Activated CD4-positive, alpha-beta T cell treated with anti-CD3 and anti-CD28 coated beads for 36 hours (primary cell): ENCODE data around the gene MCEMP1. TPM values are rescaled to one million over a fixed set of nuclear protein-coding genes. Genes with fewer than 3 reads are reported as not detected.

Experiments used
- ATAC-seq: fragments of 200-7000 bp; cut with Tn5 transposase; one replicate; pipeline ENCODE4 v1.10.0; 2021; ENCODE audit warnings: mild to moderate bottlenecking, moderate library complexity
- CTCF ChIA-PET: fragments of 350-600 bp; sonication (Branson Sonifier 250); formaldehyde crosslinking; loops from one replicate; lab custom pipeline; 2021; ENCODE audit warnings: antibody characterized with exemption; lab: Charles Lee
- POLR2A ChIA-PET: fragments of 350-600 bp; sonication (Branson Sonifier 250); formaldehyde crosslinking; loops from one replicate; lab custom pipeline; 2021; ENCODE audit warnings: antibody characterized with exemption, inconsistent platforms; lab: Charles Lee
- DNase-seq: peaks from one replicate; pipeline ENCODE4 v3.0.0-alpha.2; 2020
- H3K27ac Mint-ChIP-seq: one replicate; pipeline ENCODE4 v1.8.0; 2021; ENCODE audit warnings: mixed read lengths
- H3K27me3 Mint-ChIP-seq: one replicate; pipeline ENCODE4 v1.8.0; 2021; ENCODE audit warnings: mixed read lengths
- H3K36me3 Mint-ChIP-seq: one replicate; pipeline ENCODE4 v1.8.0; 2021; ENCODE audit warnings: low read depth, mixed read lengths
- H3K4me1 Mint-ChIP-seq: one replicate; pipeline ENCODE4 v1.8.0; 2021; ENCODE audit warnings: mixed read lengths
- H3K4me3 Mint-ChIP-seq: one replicate; pipeline ENCODE4 v1.8.0; 2021; ENCODE audit warnings: mild to moderate bottlenecking, moderate library complexity, mixed read lengths
- H3K9me3 Mint-ChIP-seq: one replicate; pipeline ENCODE4 v1.8.0; 2021; ENCODE audit warnings: low read depth, mixed read lengths
- intact Hi-C, 2 experiments: fragments of 100-400 bp; cut with DNase I in 1 of 2; cut with micrococcal nuclease in 1 of 2; formaldehyde crosslinking; loops; one replicate each; pipeline versions ENCODE4 v1.14.2 to v1.15.1; 2022 to 2024; cut with DNase I, micrococcal nuclease
- total RNA-seq, 2 experiments: library from RNA; stranded (reverse); gene quantifications; one replicate each; pipeline ENCODE4 v1.2.3, GENCODE V29; 2021

MCEMP1 gene
- total RNA-seq, 2 experiments from 2014 or later, result not detected

DNA sequence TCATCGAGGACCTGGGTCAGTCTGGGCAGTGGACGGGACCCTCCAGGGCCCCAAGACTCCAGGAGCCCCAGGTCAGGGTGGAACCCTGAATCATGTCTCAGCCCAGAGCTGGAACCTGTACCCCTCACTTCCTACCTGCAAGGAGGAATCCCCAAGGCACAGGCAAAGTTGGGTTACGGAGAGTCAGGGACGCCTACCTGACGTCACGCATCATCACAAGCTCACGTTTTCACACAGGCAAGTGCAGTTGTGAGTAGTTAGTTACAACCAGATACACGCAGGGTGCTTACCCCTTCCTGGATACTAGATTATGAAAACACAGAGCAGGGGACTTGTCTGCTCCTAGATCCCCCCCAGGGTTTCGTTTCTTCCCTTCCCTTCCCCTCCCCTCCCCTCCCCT is 6.1 kb upstream of the MCEMP1 start:
- ATAC-seq, result no peak
- CTCF ChIA-PET, result interaction anchor here (0.5 to 1.4 kb wide), 4 partner anchors 8 to 249 kb away, joined by 3 to 4 read pairs (median 3); partner anchors contain the start of gene TRAPPC5

DNA sequence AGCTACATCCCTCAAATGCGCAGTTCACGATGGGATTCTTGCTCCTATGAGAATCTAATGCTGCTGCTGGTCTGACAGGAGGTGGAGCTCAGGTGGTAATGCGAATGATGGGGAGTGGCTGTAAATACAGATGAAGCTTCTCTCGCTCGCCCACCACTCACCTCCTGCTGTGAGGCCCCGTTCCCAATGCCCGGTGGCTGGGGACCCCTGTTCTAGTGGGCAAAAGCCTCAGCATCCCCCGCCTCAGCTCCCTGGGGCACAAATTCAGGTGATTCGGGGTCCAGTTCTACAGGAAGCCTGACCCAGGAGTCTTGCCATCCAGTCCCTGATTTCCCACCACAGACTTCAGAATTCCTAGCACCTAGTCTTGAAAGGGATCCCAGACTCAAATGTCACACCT is 4.4 kb upstream of the MCEMP1 start:
- POLR2A ChIA-PET, result interaction anchor here (0.7 kb wide), 1 partner anchor 14 kb away, joined by 3 read pairs; no protein-coding TSS in a partner anchor
- Mint-ChIP-seq H3K9me3 (no peaks in the 10 kb centered on the region), H3K4me3 (no peak overlapping the region), H3K36me3 (no peaks in the 10 kb centered on the region), H3K4me1 (peaks cover 32% of the 10 kb centered on the region), H3K27ac (no peak overlapping the region), H3K27me3 (peaks cover 35% of the 10 kb centered on the region)
- ATAC-seq (no peak), DNase-seq (no peak)
- CTCF ChIA-PET, result no interaction called here
- intact Hi-C loops, result no loop called here

More for the DNA sequence above, 6.1 kb upstream of the MCEMP1 start:
- Mint-ChIP-seq H3K27ac (no peak overlapping the region), H3K27me3 (peaks cover 30% of the 10 kb centered on the region), H3K4me3 (peak overlapping the region; percentile 11), H3K4me1 (peaks cover 15% of the 10 kb centered on the region), H3K9me3 (no peaks in the 10 kb centered on the region), H3K36me3 (no peaks in the 10 kb centered on the region)
- POLR2A ChIA-PET, result no interaction called here
- no peak for DNase-seq
- intact Hi-C loops, result no loop called here

DNA sequence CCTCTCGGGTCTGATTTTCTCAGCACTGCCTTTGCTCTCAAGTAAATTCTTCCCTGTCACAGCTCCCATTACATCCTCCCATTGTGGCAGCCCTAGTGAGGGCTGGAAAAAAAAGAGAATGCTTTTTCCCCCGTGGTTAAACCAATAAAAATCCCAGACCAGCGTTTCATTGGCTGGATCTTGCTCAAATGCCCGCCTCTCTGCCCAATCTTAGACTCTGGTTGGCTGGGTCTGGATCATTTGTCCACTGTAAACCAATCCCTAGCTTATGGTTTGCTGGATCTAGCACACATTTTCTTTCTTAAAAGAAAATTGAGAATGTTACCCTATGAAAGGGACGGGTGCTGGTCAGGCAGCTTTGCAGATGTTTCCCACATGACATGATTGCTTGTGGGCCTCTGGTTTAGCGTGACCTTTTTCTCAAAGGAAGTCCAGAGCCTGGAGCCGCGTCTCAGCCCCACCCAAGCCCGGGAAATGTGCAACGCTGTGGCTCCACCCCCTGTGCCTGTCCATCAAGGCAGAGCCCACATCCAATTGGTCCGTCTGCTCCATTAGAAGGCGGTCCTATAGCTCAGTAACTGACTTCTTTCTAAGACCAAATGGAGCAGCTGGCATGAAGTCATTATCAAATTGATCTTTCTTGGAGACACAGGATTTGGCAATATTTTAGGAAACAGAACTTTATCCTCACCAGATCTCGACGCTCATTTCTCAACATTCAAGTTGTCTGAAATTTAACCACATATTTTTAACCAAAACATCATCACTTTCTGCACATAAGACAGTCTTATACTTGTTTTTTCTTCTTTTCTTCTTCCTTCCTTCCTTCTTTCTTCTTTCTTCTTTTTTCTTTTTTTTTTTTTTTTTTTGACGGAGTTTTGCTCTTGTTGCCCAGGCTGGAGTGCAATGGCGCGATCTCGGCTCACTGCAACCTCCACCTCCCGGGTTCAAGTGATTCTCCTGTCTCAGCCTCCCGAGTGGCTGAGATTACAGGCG is 2.6 kb upstream of the MCEMP1 start:
- DNase-seq (peak; percentile 63), ATAC-seq (peak; percentile 51)
- H3K4me1 Mint-ChIP-seq, result peaks cover 43% of the 10 kb centered on the region
- H3K27me3 Mint-ChIP-seq, result peaks cover 42% of the 10 kb centered on the region
- no peak overlapping the region for H3K27ac Mint-ChIP-seq
- ChIA-PET CTCF (interaction anchor here (0.6 to 1.2 kb wide), 4 partner anchors 16 to 224 kb away, joined by 3 read pairs; no protein-coding TSS in a partner anchor), POLR2A (interaction anchor here (0.6 kb wide), 1 partner anchor 201 kb away, joined by 14 read pairs; no protein-coding TSS in a partner anchor)
- intact Hi-C loops, result no loop called here
- no peak overlapping the region for H3K4me3 Mint-ChIP-seq
- H3K36me3 Mint-ChIP-seq, result no peaks in the 10 kb centered on the region
- no peaks in the 10 kb centered on the region for H3K9me3 Mint-ChIP-seq

DNA sequence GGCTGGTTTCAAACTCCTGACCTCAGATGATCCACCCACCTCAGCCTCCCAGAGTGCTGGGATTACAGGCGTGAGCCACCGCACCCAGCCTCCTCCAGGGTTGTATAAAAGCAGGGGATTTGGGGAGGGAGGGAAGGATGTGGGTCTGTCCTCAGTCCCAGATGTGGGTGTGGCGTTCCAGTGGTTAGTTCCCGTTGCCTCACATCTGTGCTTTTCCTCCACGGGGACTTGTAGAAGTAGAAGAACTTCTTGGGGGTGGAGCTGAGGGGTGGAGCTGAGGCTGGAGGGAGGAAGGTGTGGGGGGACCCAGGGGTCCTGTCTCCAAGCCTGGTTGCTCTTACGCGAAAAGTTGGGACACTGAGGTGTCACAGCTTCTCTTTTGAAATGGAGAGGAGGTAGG is 514 bp upstream of the MCEMP1 start:
- H3K36me3 Mint-ChIP-seq, result peaks cover 2% of the 10 kb centered on the region
- peaks cover 47% of the 10 kb centered on the region for H3K4me1 Mint-ChIP-seq
- no peaks in the 10 kb centered on the region for H3K9me3 Mint-ChIP-seq
- H3K4me3 Mint-ChIP-seq, result no peak overlapping the region
- ChIA-PET CTCF (interaction anchor here (0.6 to 1.4 kb wide), 3 partner anchors 109 to 218 kb away, joined by 3 to 7 read pairs (median 4); no protein-coding TSS in a partner anchor), POLR2A (no interaction called here)
- peaks cover 29% of the 10 kb centered on the region for H3K27me3 Mint-ChIP-seq
- DNase-seq, result no peak
- intact Hi-C loops, result no loop called here
- no peak overlapping the region for H3K27ac Mint-ChIP-seq
- ATAC-seq, result no peak

DNA sequence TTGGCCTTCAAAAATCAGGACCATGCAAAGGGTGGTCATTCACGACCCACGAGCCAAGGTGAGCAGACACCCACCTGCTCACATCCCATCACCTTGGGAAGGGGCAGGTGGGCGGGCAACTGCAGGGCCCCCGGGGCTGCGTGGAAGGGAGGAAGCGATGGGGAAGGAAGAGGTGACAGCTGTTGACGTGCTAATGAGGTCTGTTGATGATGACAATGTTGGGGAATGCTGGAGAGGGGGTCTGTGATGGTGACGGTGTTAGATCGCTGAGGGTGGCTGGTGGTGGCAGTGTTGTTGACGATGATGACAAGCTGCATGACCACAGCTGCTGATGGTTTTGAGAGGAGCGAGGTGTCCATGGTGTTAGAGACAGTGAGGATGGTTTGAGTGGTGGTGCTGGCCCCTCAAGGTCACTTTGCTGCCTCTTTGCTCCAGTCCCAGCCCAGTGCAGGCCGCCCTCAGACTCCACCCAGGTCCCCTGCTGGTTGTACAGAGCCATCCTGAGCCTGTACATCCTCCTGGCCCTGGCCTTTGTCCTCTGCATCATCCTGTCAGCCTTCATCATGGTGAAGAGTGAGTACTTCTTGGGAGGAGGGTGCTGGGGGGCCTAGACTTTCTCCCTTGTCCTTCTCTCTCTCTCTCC is 900 bp downstream of the MCEMP1 start:
- POLR2A ChIA-PET, result no interaction called here
- peaks cover 24% of the 10 kb centered on the region for H3K27me3 Mint-ChIP-seq
- intact Hi-C loops, result no loop called here
- H3K4me3 Mint-ChIP-seq, result no peak overlapping the region
- DNase-seq (no peak), ATAC-seq (no peak)
- CTCF ChIA-PET, result interaction anchor here (1.3 kb wide), 3 partner anchors 8 to 109 kb away, joined by 4 read pairs; no protein-coding TSS in a partner anchor
- peaks cover 9% of the 10 kb centered on the region for H3K36me3 Mint-ChIP-seq
- peaks cover 56% of the 10 kb centered on the region for H3K4me1 Mint-ChIP-seq
- no peak overlapping the region for H3K27ac Mint-ChIP-seq
- H3K9me3 Mint-ChIP-seq, result no peaks in the 10 kb centered on the region

DNA sequence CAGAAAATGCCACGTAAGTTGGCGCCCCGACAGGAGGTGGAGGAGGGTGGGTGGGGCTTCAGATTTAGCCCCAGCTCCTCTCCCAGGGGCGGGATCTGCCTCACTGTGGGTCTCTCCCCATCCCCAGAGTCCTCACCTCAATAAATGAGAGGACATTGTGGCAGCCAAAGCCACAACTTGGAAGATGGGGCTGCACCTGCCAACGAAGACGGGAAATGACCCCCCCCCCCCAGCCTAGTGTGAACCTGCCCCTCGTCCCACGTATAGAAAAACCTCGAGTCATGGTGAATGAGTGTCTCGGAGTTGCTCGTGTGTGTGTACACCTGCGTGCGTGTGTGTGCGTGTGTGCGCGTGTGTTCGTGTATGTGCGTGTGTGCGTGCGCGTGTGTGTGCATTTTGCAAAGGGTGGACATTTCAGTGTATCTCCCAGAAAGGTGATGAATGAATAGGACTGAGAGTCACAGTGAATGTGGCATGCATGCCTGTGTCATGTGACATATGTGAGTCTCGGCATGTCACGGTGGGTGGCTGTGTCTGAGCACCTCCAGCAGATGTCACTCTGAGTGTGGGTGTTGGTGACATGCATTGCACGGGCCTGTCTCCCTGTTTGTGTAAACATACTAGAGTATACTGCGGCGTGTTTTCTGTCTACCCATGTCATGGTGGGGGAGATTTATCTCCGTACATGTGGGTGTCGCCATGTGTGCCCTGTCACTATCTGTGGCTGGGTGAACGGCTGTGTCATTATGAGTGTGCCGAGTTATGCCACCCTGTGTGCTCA is 2.3 kb downstream of the MCEMP1 start:
- peaks cover 55% of the 10 kb centered on the region for H3K4me1 Mint-ChIP-seq
- H3K27ac Mint-ChIP-seq, result peak overlapping the region; percentile 41
- POLR2A ChIA-PET, result interaction anchor here (0.9 kb wide), 1 partner anchor 26 kb away, joined by 4 read pairs; no protein-coding TSS in a partner anchor
- CTCF ChIA-PET, result interaction anchor here (0.7 to 1.4 kb wide), 6 partner anchors 9 to 120 kb away, joined by 3 to 4 read pairs (median 3); no protein-coding TSS in a partner anchor
- H3K9me3 Mint-ChIP-seq, result no peaks in the 10 kb centered on the region
- peaks cover 22% of the 10 kb centered on the region for H3K27me3 Mint-ChIP-seq
- H3K36me3 Mint-ChIP-seq, result peaks cover 13% of the 10 kb centered on the region
- ATAC-seq (peak; percentile 66), DNase-seq (peak; percentile 84)
- H3K4me3 Mint-ChIP-seq, result peak overlapping the region; percentile 18
- intact Hi-C loops, result loop anchor here in 1 of 2 experiments (1.0 kb wide), 1 partner anchor 27 kb away; no protein-coding TSS in a partner anchor

DNA sequence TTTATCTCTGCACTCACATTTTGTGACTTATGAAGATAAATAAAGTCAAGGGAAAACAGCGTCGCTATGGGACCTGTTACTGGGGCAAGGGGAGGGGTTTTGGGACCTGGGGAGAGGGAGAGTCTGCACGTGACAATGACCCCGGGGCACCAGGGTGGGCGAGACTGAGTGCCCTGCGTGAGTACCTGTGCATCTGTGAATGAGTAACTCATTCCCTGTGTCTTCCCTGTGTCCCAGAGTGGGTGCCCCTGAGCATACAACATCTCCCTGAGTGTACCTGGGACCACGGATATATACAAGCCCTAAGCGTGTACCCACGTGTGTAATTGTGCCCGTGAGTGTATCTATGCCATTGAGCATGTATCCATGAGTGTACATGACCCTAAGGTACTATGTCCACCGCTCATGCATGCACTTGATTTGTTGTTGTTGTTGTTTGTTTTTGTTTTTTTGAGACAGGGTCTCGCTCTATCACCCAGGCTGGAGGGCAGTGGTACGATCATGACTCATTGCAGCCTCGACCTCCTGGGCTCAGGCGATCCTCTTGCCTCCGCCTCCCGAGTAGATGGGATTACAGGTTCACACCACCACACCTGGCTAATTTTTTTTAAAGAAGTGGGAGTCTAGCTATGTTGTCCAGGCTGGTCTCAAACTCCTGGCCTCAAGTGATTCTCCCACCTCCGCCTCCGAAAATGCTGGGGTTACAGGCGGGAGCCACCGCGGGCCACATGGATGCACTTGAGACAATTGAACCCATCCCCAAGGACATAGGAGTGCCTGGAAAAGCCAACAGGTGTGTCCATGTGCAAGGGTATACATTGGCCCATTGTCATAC is 3.1 kb downstream of the MCEMP1 start:
- ATAC-seq, result no peak
- peaks cover 13% of the 10 kb centered on the region for H3K36me3 Mint-ChIP-seq
- H3K9me3 Mint-ChIP-seq, result no peaks in the 10 kb centered on the region
- peaks cover 20% of the 10 kb centered on the region for H3K27me3 Mint-ChIP-seq
- H3K4me3 Mint-ChIP-seq, result peak overlapping the region; percentile 91
- CTCF ChIA-PET, result interaction anchor here (0.7 to 1.7 kb wide), 13 partner anchors 12 to 1010 kb away, joined by 3 to 19 read pairs (median 5); partner anchors contain the start of genes PET100, TNFSF14 and XAB2
- H3K4me1 Mint-ChIP-seq, result peaks cover 52% of the 10 kb centered on the region
- intact Hi-C loops, result loop anchor here (1.0 to 2.0 kb wide), 8 partner anchors 28 to 581 kb away; partner anchors contain the start of genes PNPLA6 (in 1 of the 2) and STXBP2 (in 1 of the 2)
- H3K27ac Mint-ChIP-seq, result peak overlapping the region; percentile 69
- DNase-seq, result no peak
- POLR2A ChIA-PET, result no interaction called here

DNA sequence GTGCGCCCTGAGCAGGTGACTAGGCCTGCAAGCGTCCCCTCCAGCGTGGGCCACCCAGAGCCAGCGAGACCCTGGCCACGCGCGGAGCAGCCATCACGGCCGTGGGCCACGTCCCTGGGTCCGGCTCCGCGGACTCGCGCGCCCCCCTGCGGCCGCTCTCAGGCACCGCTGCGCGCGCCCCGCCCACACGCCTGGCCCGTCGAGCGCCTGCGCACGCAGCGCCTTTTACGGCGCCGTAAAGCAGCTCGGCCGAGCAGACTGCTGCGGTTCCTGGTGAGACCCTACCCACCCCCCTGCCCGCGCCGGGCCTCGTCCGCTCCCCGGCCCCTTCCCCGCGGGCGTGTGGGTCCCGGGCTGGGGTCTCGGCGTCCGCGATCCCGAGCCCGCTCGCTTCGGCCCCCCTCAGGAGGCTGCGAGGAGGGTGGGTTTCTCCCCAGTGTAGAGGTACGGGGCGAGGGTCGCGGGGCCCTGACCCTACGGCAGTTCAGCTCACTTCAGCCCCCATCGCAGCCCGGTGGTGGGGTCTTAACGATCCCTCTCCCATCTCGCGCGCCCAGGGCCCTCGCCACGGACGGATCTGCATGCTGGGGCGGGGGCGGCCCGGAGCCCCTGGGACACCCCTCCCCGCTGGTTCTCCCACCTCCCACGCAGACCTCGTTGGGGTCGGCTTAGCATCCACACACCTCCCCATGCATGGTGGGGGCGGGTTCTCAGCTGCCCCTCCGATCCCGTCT is 3.9 kb downstream of the MCEMP1 start, which contains the start of gene TRAPPC5:
Gene TRAPPC5, plus strand, starts transcription at position 228 of the 734 bp plus-strand sequence. CDS start 1,421 bp downstream, outside the sequence.
- ChIA-PET CTCF (interaction anchor here (0.5 to 1.8 kb wide), 36 partner anchors 10 to 1283 kb away, joined by 3 to 19 read pairs (median 3); partner anchors contain the start of genes ARHGEF18, CD209, PET100 and XAB2), POLR2A (interaction anchor here (0.6 kb wide), 1 partner anchor 297 kb away, joined by 13 read pairs; no protein-coding TSS in a partner anchor)
- peaks cover 15% of the 10 kb centered on the region for H3K36me3 Mint-ChIP-seq

More for the DNA sequence above, 3.9 kb downstream of the MCEMP1 start, which contains the start of gene TRAPPC5:
- peak; percentile 25 for ATAC-seq
- Mint-ChIP-seq H3K4me3 (peak within 1 kb of the TSS; percentile 91), H3K4me1 (peaks cover 51% of the 10 kb centered on the region), H3K9me3 (no peaks in the 10 kb centered on the region), H3K27me3 (peaks cover 18% of the 10 kb centered on the region), H3K27ac (peak within 1 kb of the TSS; percentile 91)
- intact Hi-C loops, result loop anchor here (1.0 to 2.0 kb wide), 16 partner anchors 22 to 582 kb away; partner anchors contain the start of genes MAP2K7 (in 1 of the 2), PET100 (in 1 of the 2), PNPLA6 (in 1 of the 2) and SNAPC2 (in 1 of the 2)
- DNase-seq, result peak; percentile 93
